H1 (cell line): ENCODE data around the gene TBC1D9B. TPM values are rescaled to one million over a fixed set of nuclear protein-coding genes. Genes with fewer than 3 reads are reported as not detected.

ENCODE experiments used
- ATF3 ChIP-seq: IDR thresholded peaks from 2 replicates; pipeline ENCODE4 v1.6.1; 2011; ENCODE audit warnings: low read depth, mild to moderate bottlenecking, low read length; ENCODE audit not compliant: insufficient read depth
- CEBPB ChIP-seq: IDR thresholded peaks from 2 replicates; pipeline ENCODE4 v1.6.1; 2012; ENCODE audit warnings: low read depth, low read length
- CREB1 ChIP-seq: IDR thresholded peaks from 2 replicates; pipeline ENCODE4 v1.6.1; 2012; ENCODE audit warnings: inconsistent platforms
- CTBP2 ChIP-seq: IDR thresholded peaks from 2 replicates; pipeline ENCODE4 v1.7.0; 2011; ENCODE audit warnings: borderline replicate concordance, mild to moderate bottlenecking, moderate library complexity, mixed read lengths, low read length; ENCODE audit not compliant: insufficient read depth, insufficient read length
- EP300 ChIP-seq, 2 experiments: IDR thresholded peaks; 1 replicate in 1 of 2; 2 replicates in 1 of 2; pipeline ENCODE4 v1.6.1; 2011 to 2012; ENCODE audit warnings: low read depth in 2 of 2, low read length in 2 of 2, mild to moderate bottlenecking in 2 of 2, borderline replicate concordance in 1 of 2, inconsistent platforms in 1 of 2, moderate library complexity in 1 of 2
- EZH2 ChIP-seq: fragments of 200-600 bp; sonication (generic); IDR thresholded peaks from 2 replicates; pipeline ENCODE4 v1.7.1; 2012; ENCODE audit warnings: low read depth, mild to moderate bottlenecking, moderate library complexity, low read length, inconsistent platforms; ENCODE audit not compliant: severe bottlenecking
- GABPA ChIP-seq: IDR thresholded peaks from 2 replicates; pipeline ENCODE4 v1.6.1; 2011; ENCODE audit warnings: mild to moderate bottlenecking, low read length, moderate library complexity, borderline replicate concordance; ENCODE audit not compliant: insufficient read depth
- GTF2F1 ChIP-seq: IDR thresholded peaks from 2 replicates; pipeline ENCODE4 v1.6.1; 2012; ENCODE audit warnings: low read depth, low read length, improper control_type of control experiment, borderline replicate concordance
- JUN ChIP-seq: IDR thresholded peaks from 2 replicates; pipeline ENCODE4 v1.6.1; 2011; ENCODE audit warnings: low read depth, mild to moderate bottlenecking, improper control_type of control experiment, low read length
- JUND ChIP-seq: IDR thresholded peaks from 2 replicates; pipeline ENCODE4 v1.6.1; 2011; ENCODE audit warnings: mild to moderate bottlenecking, improper control_type of control experiment, low read length
- KDM1A ChIP-seq: fragments of 200-600, 300-600 bp; sonication (generic); IDR thresholded peaks from 2 replicates; pipeline ENCODE4 v1.7.1; 2016; ENCODE audit warnings: mild to moderate bottlenecking, low read length, borderline replicate concordance
- MAFK ChIP-seq: IDR thresholded peaks from 2 replicates; pipeline ENCODE4 v1.6.1; 2012; ENCODE audit warnings: low read depth, mild to moderate bottlenecking, improper control_type of control experiment, low read length
- POLR2AphosphoS5 ChIP-seq: IDR thresholded peaks from 2 replicates; pipeline ENCODE4 v1.6.1; 2011; ENCODE audit warnings: low read depth, low read length
- RBBP5 ChIP-seq: IDR thresholded peaks from 2 replicates; pipeline ENCODE4 v1.7.1; 2012; ENCODE audit warnings: low read depth, mild to moderate bottlenecking, inconsistent platforms, low read length, moderate library complexity, borderline replicate concordance
- RXRA ChIP-seq: IDR thresholded peaks from 2 replicates; pipeline ENCODE4 v1.6.1; 2011; ENCODE audit warnings: low read depth, mild to moderate bottlenecking, low read length, moderate library complexity; ENCODE audit not compliant: insufficient read depth
- SIN3A ChIP-seq, 2 experiments: IDR thresholded peaks in 1 of 2; conservative IDR thresholded peaks in 1 of 2; 2 replicates each; pipeline ENCODE4 v1.6.1; 2011 to 2012; ENCODE audit warnings: low read length in 2 of 2, improper control_type of control experiment in 1 of 2, low read depth in 1 of 2, mild to moderate bottlenecking in 1 of 2
- SP1 ChIP-seq: IDR thresholded peaks from 2 replicates; pipeline ENCODE4 v1.6.1; 2011; ENCODE audit warnings: low read depth, low read length
- SRF ChIP-seq: IDR thresholded peaks from 2 replicates; pipeline ENCODE4 v1.6.1; 2011; ENCODE audit warnings: mild to moderate bottlenecking, low read depth, low read length, moderate library complexity
- SUZ12 ChIP-seq: fragments of 200-600 bp; sonication (generic); IDR thresholded peaks from 2 replicates; pipeline ENCODE4 v1.6.1; 2012; ENCODE audit warnings: mild to moderate bottlenecking, inconsistent platforms, low read length, moderate library complexity, mixed read lengths
- polyA plus RNA-seq, 7 experiments: library from polyadenylated mRNA; depleted of rRNA in 3 of 7; stranded (reverse) in 5 of 7; unstranded in 2 of 7; fragments of >200 nt in 5 of 7; fragments of 200-250 nt in 2 of 7; gene quantifications; 1 replicate in 5 of 7; 2 replicates in 1 of 7; 4 replicates in 1 of 7; pipeline versions ENCODE4 v1.2.1 to v1.2.3, GENCODE V29; 2011 to 2013; ENCODE audit warnings: missing spikeins in 2 of 7, mixed read lengths in 2 of 7
- total RNA-seq: library from RNA; stranded (reverse); fragmentation: NEBNext Ultra II Directional; extraction: Animal tissue kit (Norgen Biotek cat#: 25700); gene quantifications from 2 replicates; pipeline ENCODE4 v1.2.1, GENCODE V29; 2021
- TF ChIP-seq, protein P1 (sequence below): IDR thresholded peaks from 2 replicates; pipeline ENCODE4 v1.6.1; 2011; ENCODE audit warnings: low read length, improper control_type of control experiment

Gene TBC1D9B
- total and polyA plus RNA-seq, 2 of the 8 experiments (the other 6 are each of a cell fraction or from before 2014, with no cell fraction given) = 33.6 to 57.1 TPM

DNA sequence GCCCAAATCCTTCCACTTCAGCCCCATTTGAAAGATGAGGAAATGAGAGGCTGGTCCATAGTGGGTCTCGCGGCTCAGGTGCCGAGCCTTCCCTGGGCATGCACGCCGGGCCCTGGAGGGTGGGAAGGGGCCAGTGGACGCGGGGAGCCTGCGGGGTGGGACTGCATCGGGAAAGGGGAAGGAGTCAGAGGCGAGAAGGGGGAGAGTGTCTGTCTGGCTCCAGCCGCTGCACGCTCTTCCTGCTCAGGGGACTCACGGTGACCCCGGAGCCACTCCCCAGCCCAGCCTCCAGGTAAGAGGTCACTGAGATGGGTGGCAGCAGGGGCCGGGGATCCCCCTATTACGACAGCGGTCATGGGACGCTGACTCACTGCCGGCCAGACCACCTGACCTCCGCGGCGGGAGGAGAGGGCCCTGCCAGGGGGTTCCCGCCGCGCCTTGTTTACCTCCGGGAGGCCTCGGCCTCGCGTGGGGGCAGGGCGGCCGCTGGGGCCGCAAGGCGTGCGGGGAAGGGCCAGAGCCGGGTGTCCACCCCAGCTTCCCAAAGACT is 88.9 kb downstream of the TBC1D9B start (continued):
- TF ChIP-seq SUZ12 = peak; percentile 35; the same call in 1 of the 2 replicates
- no peak for TF ChIP-seq EZH2
- TF ChIP-seq GTF2F1 = no peak
- TF ChIP-seq, protein P1, sequence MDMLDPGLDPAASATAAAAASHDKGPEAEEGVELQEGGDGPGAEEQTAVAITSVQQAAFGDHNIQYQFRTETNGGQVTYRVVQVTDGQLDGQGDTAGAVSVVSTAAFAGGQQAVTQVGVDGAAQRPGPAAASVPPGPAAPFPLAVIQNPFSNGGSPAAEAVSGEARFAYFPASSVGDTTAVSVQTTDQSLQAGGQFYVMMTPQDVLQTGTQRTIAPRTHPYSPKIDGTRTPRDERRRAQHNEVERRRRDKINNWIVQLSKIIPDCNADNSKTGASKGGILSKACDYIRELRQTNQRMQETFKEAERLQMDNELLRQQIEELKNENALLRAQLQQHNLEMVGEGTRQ = peak; percentile 78
- peak; percentile 91 for TF ChIP-seq JUND
- peak; percentile 79 for TF ChIP-seq CREB1
- TF ChIP-seq CEBPB = peak; percentile 61; the same call in 1 of the 2 replicates
- peak; percentile 31 to 63; a peak in 3 of 4 replicates for TF ChIP-seq SIN3A (conservative IDR thresholded peaks at IDR 0.05 in 1 of 2, IDR thresholded peaks at IDR 0.05 in 1 of 2; ENCODE audit: low read depth in 1 of 2, low read length in 2 of 2)
- peak; percentile 75; the same call in 1 of the 2 replicates for TF ChIP-seq KDM1A
- peak in 1 of 2 experiments; percentile 68; a peak in 1 of 3 replicates for TF ChIP-seq EP300 (IDR thresholded peaks at IDR 0.05; ENCODE audit: borderline replicate concordance in 1 of 2, low read depth in 2 of 2, low read length in 2 of 2)
- 0 out of 2 replicates have a peak, but pooled peaks have one; percentile 25 for TF ChIP-seq JUN
- TF ChIP-seq SRF = no peak
- TF ChIP-seq SP1 = 0 out of 2 replicates have a peak, but pooled peaks have one; percentile 9
- TF ChIP-seq POLR2AphosphoS5 = peak; percentile 54; the same call in 1 of the 2 replicates
- TF ChIP-seq MAFK = peak; percentile 55; the same call in 1 of the 2 replicates
- TF ChIP-seq RBBP5 = 0 out of 2 replicates have a peak, but pooled peaks have one; percentile 44
- TF ChIP-seq GABPA = peak; percentile 46; the same call in 1 of the 2 replicates
- TF ChIP-seq CTBP2 = peak; percentile 63
- peak; percentile 73; the same call in 1 of the 2 replicates for TF ChIP-seq ATF3
- 0 out of 2 replicates have a peak, but pooled peaks have one; percentile 27 for TF ChIP-seq RXRA
